Adipose tissue (tissue), 3 donors: ENCODE data around the gene BCAN. TPM values are rescaled to one million over a fixed set of nuclear protein-coding genes. Genes with fewer than 3 reads are reported as not detected.
"Not testable (repeated sequence)": the region's sequence is repeated elsewhere in the genome, so short reads cannot be mapped to it uniquely, and the experiment has no call there.

Source experiments
- H3K27ac ChIP-seq: one replicate; pipeline ENCODE4 v1.5.1; 2013; ENCODE audit warnings: low read depth, low read length
- WGBS, 3 donors: extraction: QIAGEN DNeasy Blood & Tissue Kit; methylation state at CpG; one replicate each; pipeline ENCODE4 v1.1.7; 2013; 5-methylcytosine and 5-hydroxymethylcytosine counted together
- polyA plus RNA-seq, 3 donors: library from polyadenylated mRNA; stranded (reverse); fragments of 200-250 nt; gene quantifications; one replicate each; pipeline ENCODE4 v1.2.3, GENCODE V29; 2013
- donor health status: healthy with polysubstance abuse.
- donor health status: Bipolar disorder and iron deficiency.
- donor health status: healthy.

Gene BCAN
- polyA plus RNA-seq, 3 donors: 0.06 to 0.56 (median 0.07) TPM

DNA sequence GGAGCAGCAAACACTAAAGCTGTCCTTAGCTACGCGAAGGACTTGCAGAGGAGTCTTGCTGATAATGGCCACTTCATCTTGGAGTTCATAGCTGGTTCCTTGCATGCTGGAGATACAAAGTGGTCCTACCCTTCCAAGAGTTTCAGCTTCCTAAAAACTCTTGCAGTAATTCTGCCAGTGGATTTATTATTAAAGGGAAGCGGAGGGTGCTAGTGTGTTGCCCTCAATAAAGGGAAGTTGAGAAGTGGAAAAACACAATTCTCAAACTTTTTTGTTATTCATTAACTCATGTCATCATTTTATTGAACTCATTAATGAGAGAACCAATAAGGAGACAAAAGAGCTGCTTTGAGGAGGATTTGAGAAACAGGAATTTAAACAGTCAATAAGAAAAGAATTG, 29.3 kb upstream of the BCAN start:
- WGBS, 3 donors: 42 to 54% (median 45%) methylated on average over 3 of the region's 3 CpGs
- no peak overlapping the region for H3K27ac ChIP-seq

GRCh38 chr1:156615946-156616345, 26.0 kb upstream of the BCAN start:
- H3K27ac ChIP-seq: no peak overlapping the region
- WGBS, 3 donors: 31 to 36% (median 34%) methylated on average over 4 of the region's 4 CpGs

GRCh38 chr1:156616463-156616862, 25.5 kb upstream of the BCAN start:
- WGBS, 3 donors: 5 to 7% (median 7%) methylated on average over 5 of the region's 5 CpGs
- no peak overlapping the region for H3K27ac ChIP-seq

DNA sequence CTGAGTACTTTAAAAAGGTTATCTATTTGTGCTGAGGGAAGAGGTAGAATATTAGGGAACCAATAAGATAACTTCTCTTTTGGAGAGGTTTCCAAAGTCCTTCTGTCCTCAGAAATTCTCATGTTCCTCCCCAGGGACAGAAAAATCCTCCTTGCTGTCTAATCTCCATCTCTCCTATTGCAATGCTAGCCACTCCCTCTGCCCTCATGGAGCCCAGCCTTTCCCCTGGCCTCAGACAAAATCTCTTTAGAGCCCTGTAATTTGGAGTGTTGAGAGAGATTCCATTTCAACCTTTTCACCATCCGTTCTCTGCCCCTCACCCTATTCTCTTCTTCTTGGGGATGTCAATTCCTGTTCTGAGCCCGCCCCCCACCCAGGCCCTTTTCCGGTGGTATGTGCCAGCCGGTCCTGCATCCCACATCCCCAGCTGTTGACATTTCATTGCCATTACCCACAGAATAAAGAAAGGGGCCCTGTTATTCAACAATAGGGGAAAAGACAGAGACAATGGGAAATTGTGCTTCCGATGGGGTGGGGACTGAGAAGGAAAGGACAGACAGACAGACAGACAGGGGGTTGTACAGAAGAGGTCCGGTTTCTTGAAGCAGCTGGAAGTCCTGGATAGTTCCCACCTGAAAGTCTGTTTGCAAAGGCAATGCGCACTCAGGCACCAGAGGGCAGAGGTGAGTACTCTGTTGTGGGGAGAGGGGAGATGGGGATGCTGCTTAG, 22.9 kb upstream of the BCAN start, which contains the start of gene HAPLN2:
TSS of gene HAPLN2 (plus strand) at position 563 of the 729 bp plus-strand sequence. CDS start 4,076 bp downstream, outside the sequence.
- H3K27ac ChIP-seq: no peak within 1 kb of the TSS
- WGBS, 3 donors: 6 to 15% (median 6%) methylated on average over 7 of the region's 7 CpGs

DNA sequence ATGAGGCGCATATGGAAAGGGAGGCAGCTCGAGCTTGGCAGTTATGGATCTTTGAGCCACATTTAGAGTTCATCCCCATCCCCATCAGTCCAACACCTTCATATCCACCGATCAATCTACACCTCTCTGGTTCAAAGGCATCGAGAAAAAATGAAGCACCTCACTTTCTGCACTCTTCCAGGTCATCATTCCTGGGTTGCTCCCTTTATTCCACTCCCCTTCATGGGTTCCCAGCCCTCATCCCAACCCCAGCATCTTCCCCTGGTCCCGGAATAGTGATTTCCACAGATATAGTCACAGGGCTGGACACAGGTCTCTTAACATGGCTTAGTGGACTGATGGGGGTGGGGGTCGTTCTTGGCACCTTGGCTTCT, 22.3 kb upstream of the BCAN start:
- WGBS, 3 donors: 14 to 25% (median 22%) methylated on average over 6 of the region's 6 CpGs
- no peak overlapping the region for H3K27ac ChIP-seq

GRCh38 chr1:156622581-156623297, 19.2 kb upstream of the BCAN start:
- WGBS, 3 donors: 61 to 79% (median 77%) methylated on average over 6 of the region's 6 CpGs
- no peak overlapping the region for H3K27ac ChIP-seq

DNA sequence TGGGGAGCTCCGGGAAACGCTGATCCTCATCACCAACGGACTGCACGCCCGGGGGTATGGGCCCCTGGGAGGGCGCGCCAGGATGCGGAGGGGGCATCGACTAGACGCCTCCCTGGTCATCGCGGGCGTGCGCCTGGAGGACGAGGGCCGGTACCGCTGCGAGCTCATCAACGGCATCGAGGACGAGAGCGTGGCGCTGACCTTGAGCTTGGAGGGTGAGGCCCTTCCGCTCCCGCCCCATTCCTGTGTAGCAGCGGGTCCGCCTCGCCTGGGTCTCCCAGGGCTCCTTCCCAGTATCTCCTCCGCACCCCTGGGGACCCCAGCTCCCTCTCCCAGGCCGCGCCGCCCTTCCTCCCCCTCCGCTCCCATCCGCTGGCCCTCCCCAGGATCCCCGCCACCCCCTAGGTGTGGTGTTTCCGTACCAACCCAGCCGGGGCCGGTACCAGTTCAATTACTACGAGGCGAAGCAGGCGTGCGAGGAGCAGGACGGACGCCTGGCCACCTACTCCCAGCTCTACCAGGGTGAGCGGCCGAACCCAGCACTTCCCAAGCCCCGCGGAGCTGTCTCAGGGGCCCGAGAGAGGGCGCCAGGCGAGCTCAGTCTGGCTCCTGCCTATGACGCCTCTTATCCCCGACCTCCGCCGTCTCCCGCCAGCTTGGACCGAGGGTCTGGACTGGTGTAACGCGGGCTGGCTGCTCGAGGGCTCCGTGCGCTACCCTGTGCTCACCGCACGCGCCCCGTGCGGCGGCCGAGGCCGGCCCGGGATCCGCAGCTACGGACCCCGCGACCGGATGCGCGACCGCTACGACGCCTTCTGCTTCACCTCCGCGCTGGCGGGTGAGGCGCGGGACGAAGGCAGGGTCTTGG, 17.7 kb upstream of the BCAN start:
- WGBS, 3 donors: 0 to 2% (median 2%) methylated on average over 70 to 87 of the region's 87 CpGs
- H3K27ac ChIP-seq: no peak overlapping the region

DNA sequence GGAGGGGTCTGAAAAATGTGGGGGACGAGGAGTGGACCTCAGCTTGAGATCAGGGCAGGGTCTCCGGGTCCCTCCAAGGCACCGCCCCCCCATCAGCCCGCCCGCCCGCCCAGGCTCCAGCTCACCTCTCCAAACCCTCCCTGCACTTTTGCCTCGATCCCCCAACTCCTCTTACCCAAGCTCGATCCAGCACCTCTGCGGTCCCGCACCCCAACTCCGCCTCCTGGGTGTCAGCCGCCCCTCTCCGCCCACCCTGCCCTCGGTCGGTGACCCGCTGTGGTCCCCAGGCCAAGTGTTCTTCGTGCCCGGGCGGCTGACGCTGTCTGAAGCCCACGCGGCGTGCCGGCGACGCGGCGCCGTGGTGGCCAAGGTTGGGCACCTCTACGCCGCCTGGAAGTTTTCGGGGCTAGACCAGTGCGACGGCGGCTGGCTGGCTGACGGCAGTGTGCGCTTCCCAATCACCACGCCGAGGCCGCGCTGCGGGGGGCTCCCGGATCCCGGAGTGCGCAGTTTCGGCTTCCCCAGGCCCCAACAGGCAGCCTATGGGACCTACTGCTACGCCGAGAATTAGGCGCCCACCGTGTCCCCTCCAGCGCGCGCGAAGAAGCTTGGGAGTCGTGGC, 17.0 kb upstream of the BCAN start:
- no peak overlapping the region for H3K27ac ChIP-seq
- 1 to 2% (median 1%) methylated on average over 49 to 55 of the region's 55 CpGs for WGBS, 3 donors

DNA sequence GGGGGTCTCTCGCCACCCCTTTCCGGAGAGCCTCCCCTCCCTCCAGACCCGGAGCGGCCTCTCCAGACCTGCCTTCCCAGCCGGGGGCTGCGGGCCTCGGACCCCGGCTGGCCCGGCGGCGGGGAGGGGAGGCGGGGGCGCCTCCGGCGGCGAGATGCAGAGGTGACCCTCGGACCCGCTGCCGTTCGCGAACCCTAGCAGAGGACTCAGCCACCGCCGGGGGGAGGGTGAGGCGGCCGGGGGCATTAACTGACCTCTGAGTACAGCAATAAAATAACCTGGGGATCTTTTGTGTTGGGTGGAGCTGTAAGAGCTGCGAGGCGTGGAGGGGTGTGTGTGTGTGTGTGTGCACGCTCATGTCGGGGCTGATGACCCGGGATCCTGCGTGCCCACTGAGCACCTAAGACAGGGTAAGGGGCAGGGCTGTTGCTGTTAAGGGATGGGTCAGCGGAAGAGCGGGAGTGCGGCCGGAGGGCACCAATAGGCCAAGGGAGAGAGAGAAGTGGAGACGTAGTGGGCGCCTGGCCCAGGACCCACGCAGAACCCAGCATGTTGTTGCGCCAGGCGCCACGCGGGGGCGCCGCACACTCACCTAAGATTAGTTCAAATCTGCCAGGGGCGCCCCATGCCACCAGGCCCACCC, 16.4 kb upstream of the BCAN start:
- H3K27ac ChIP-seq: no peak overlapping the region
- 1 to 3% (median 2%) methylated on average over 34 to 45 of the region's 45 CpGs for WGBS, 3 donors

DNA sequence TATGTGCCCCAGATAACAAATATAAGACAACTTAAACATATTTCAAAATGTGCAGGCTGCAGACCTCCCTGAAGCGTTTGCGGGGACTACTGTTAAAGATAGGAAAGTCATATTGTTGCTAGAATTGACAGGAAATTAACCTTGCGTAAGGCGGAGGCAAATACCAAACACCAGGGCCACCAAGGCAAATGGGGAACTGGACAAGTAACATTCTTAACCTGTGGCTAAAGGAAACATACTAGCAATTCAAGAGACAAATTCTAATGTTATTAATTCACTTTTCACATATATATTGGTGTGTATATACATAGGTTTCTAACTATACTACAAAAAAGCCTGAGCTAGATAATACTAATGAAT, 15.9 kb upstream of the BCAN start:
- WGBS, 3 donors: 36 to 43% (median 40%) methylated on average over 4 of the region's 4 CpGs
- no peak overlapping the region for H3K27ac ChIP-seq

- 67 to 86% (median 84%) methylated on average over 2 of the region's 2 CpGs for WGBS, 3 donors
Observed at GRCh38 chr1:156627313-156627880, 14.5 kb upstream of the BCAN start.

GRCh38 chr1:156629823-156630449, 12.0 kb upstream of the BCAN start:
- H3K27ac ChIP-seq: no peak overlapping the region
- WGBS, 3 donors: 77 to 87% (median 79%) methylated on average over 8 of the region's 8 CpGs

More at GRCh38 chr1:156627313-156627880, 14.5 kb upstream of the BCAN start:
- no peak overlapping the region for H3K27ac ChIP-seq

DNA sequence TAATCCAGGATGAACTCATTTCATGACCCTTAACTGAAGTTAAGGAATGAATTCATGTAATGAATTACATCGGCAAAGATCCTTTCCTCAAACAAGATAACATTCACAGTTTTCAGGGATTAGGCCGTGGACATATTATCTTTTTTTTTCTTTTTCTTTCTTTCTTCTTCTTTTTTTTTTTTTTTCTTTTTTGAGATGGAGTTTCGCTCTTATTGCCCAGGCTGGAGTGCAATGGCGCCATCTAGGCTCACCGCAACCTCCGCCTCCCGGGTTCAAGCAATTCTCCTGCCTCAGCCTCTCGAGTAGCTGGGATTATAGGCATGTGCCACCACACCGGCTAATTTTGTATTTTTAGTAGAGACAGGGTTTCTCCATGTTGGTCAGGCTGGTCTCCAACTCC, 10.8 kb upstream of the BCAN start:
- H3K27ac ChIP-seq: not testable (repeated sequence)
- WGBS, 3 donors: 55 to 57% (median 57%) methylated on average over 9 of the region's 9 CpGs

DNA sequence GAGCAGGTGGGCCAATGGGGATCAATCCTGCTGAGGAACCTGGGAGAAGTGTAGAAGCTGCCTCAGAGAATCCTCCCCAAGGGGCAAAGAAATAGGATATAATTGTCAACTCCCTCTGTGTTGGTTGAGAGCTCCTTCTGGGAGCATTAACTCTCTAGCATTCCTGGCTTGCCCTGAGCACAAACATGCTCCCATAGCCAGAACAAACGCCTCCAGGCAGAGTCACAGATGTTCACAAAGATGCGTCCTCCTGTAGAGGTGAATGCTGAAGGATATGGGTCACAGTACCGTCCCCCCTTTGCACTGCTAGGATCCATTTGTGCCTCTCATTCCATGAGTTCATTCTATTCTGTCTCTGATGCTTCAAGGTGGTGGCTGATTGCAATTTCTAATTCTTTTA, 9.6 kb upstream of the BCAN start:
- WGBS, 3 donors: 63 to 78% (median 78%) methylated on average over 3 of the region's 3 CpGs
- H3K27ac ChIP-seq: no peak overlapping the region

- WGBS, 3 donors: 51 to 58% (median 52%) methylated on average over 8 of the region's 8 CpGs
- H3K27ac ChIP-seq: no peak overlapping the region
Observed at GRCh38 chr1:156638189-156638985, 3.5 kb upstream of the BCAN start.

DNA sequence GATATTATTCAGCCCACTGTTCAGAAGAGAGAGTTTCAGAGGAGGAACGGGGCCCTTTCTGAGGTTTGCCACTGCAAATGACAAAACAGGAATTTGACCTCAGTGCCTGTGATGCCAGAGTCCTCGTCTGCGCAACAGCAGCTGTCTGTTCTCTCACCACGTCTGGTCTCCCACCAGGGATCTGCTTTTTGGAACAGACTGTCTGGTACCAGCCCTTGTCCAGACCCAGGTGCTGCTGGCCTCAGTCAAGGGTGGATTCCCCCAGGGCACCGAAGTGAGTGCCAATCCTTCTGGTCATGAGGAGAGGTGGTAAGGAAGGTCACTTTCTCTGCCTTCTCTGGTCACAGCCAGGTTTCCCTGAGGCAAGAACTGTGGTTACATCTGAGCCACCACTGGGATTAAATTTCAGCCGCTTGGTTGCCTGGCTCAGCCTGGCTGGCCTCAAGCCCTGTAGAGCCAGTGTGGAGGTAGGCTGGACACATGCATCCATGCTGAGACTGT, 2.3 kb upstream of the BCAN start:
- no peak overlapping the region for H3K27ac ChIP-seq
- WGBS, 3 donors: 43 to 54% (median 52%) methylated on average over 6 of the region's 6 CpGs
